Neural cell (in vitro differentiated cells): ENCODE results near the gene NLRP5. TPM values are rescaled to one million over a fixed set of nuclear protein-coding genes. Genes with fewer than 3 reads are reported as not detected.
"Not testable (repeated sequence)": the region's sequence is repeated elsewhere in the genome, so short reads cannot be mapped to it uniquely, and the experiment has no call there.

Experiments used
- H2AFZ ChIP-seq: fragments of 200-600, 300-800 bp; sonication (generic), shearing (Covaris generic); 2 replicates; pipeline ENCODE4 v1.6.0; 2014; ENCODE audit warnings: low read depth, mild to moderate bottlenecking, antibody characterized with exemption, low read length, moderate library complexity
- H3F3A ChIP-seq: fragments of 200-600 bp; shearing (Covaris generic); 2 replicates; pipeline ENCODE4 v1.6.1; 2016; ENCODE audit warnings: mild to moderate bottlenecking, moderate library complexity, mixed read lengths, antibody characterized with exemption, low read length; ENCODE audit not compliant: insufficient read depth, poor library complexity, severe bottlenecking
- H3K27ac ChIP-seq: fragments of 200-600, 300-800 bp; sonication (generic), shearing (Covaris generic); 2 replicates; pipeline ENCODE4 v1.5.1; 2014; ENCODE audit warnings: mild to moderate bottlenecking, low read length, moderate library complexity
- H3K27me3 ChIP-seq: fragments of 300-800, 200-600 bp; sonication (generic), shearing (Covaris generic); 2 replicates; pipeline ENCODE4 v1.6.0; 2014; ENCODE audit warnings: mild to moderate bottlenecking, low read depth, low read length, moderate library complexity; ENCODE audit not compliant: insufficient read depth
- H3K36me3 ChIP-seq: fragments of 300-800, 200-600 bp; sonication (generic), shearing (Covaris generic); 2 replicates; pipeline ENCODE4 v1.5.1; 2014; ENCODE audit warnings: mild to moderate bottlenecking, antibody characterized with exemption, low read length, moderate library complexity; ENCODE audit not compliant: insufficient read depth
- H3K4me2 ChIP-seq: fragments of 300-800, 200-600 bp; sonication (generic), shearing (Covaris generic); 2 replicates; pipeline ENCODE4 v1.6.0; 2014; ENCODE audit warnings: mild to moderate bottlenecking, low read length
- H3K4me3 ChIP-seq: fragments of 300-800, 200-600 bp; sonication (generic), shearing (Covaris generic); 2 replicates; pipeline ENCODE4 v1.5.1; 2014; ENCODE audit warnings: mild to moderate bottlenecking, low read length, moderate library complexity
- H3K79me2 ChIP-seq: fragments of 200-600 bp; shearing (Covaris generic); replicated peaks from 2 replicates; pipeline ENCODE4 v1.6.0; 2014; ENCODE audit warnings: mild to moderate bottlenecking, low read length, moderate library complexity; ENCODE audit not compliant: insufficient read depth
- H3K9ac ChIP-seq: fragments of 300-800, 200-600 bp; sonication (generic), shearing (Covaris generic); 2 replicates; pipeline ENCODE4 v1.6.1; 2016; ENCODE audit warnings: mild to moderate bottlenecking, low read length, mixed read lengths
- H3K9me2 ChIP-seq: fragments of 200-600 bp; shearing (Covaris generic); 2 replicates; pipeline ENCODE4 v1.6.1; 2016; ENCODE audit warnings: mild to moderate bottlenecking, low read length, mixed read lengths; ENCODE audit not compliant: insufficient read depth
- H3K9me3 ChIP-seq: fragments of 200-600, 300-800 bp; sonication (generic), shearing (Covaris generic); 2 replicates; pipeline ENCODE4 v1.6.1; 2016; ENCODE audit warnings: mild to moderate bottlenecking, mixed run types, low read length, moderate library complexity, mixed read lengths
- H4K20me1 ChIP-seq: fragments of 200-600 bp; shearing (Covaris generic); 2 replicates; pipeline ENCODE4 v1.6.1; 2016; ENCODE audit warnings: mild to moderate bottlenecking, mixed run types; ENCODE audit not compliant: insufficient read depth
- CTCF ChIP-seq: fragments of 450-650 bp; IDR thresholded peaks from 2 replicates; pipeline ENCODE4 v1.5.1; 2014; ENCODE audit warnings: antibody characterized with exemption, mild to moderate bottlenecking, moderate library complexity; ENCODE audit not compliant: poor library complexity, severe bottlenecking
- EP300 ChIP-seq: fragments of 450-650 bp; conservative IDR thresholded peaks from 2 replicates; pipeline ENCODE4 v1.6.1; 2014; ENCODE audit warnings: antibody characterized with exemption, mild to moderate bottlenecking, moderate library complexity; ENCODE audit not compliant: poor library complexity, severe bottlenecking
- EZH2 ChIP-seq: fragments of 200-600, 300-800 bp; shearing (Covaris generic), sonication (generic); IDR thresholded peaks from 2 replicates; pipeline ENCODE4 v1.6.1; 2014; ENCODE audit warnings: antibody characterized with exemption, low read length, borderline replicate concordance, mild to moderate bottlenecking; ENCODE audit not compliant: insufficient read depth, poor library complexity, severe bottlenecking
- MXI1 ChIP-seq: fragments of 450-650 bp; conservative IDR thresholded peaks from 2 replicates; pipeline ENCODE4 v1.6.1; 2014; ENCODE audit warnings: antibody characterized with exemption, mild to moderate bottlenecking; ENCODE audit not compliant: poor library complexity, severe bottlenecking
- POLR2AphosphoS5 ChIP-seq: IDR thresholded peaks from 2 replicates; pipeline ENCODE4 v1.6.1; 2012
- RAD21 ChIP-seq: fragments of 450-650 bp; conservative IDR thresholded peaks from 2 replicates; pipeline ENCODE4 v1.6.1; 2014; ENCODE audit warnings: antibody characterized with exemption, mild to moderate bottlenecking, moderate library complexity
- REST ChIP-seq: IDR thresholded peaks from 2 replicates; pipeline ENCODE4 v1.6.1; 2012; ENCODE audit warnings: borderline replicate concordance
- SMC3 ChIP-seq: fragments of 450-650 bp; conservative IDR thresholded peaks from 2 replicates; pipeline ENCODE4 v1.6.1; 2014; ENCODE audit warnings: antibody characterized with exemption, mild to moderate bottlenecking, moderate library complexity; ENCODE audit not compliant: poor library complexity
- TAF1 ChIP-seq: IDR thresholded peaks from 2 replicates; pipeline ENCODE4 v1.6.1; 2012; ENCODE audit warnings: low read depth
- polyA plus RNA-seq: library from polyadenylated mRNA; depleted of rRNA; stranded (reverse); fragments of >200 nt; gene quantifications from 2 replicates; pipeline ENCODE4 v1.2.3, GENCODE V29; 2014

NLRP5 gene
- polyA plus RNA-seq, 1 donor from 2014 or later, result not detected

GRCh38 chr19:56098237-56098636 lies 111.7 kb downstream of the NLRP5 start:
- not testable (repeated sequence) for H3K79me2 ChIP-seq, H3K27me3 ChIP-seq, H3K9me2 ChIP-seq, H3K9me3 ChIP-seq, H3K4me2 ChIP-seq, H3K4me3 ChIP-seq, H4K20me1 ChIP-seq, H2AFZ ChIP-seq, H3K27ac ChIP-seq, H3K9ac ChIP-seq, H3K36me3 ChIP-seq, H3F3A ChIP-seq

GRCh38 chr19:56098731-56099568 lies 112.4 kb downstream of the NLRP5 start:
- Histone ChIP-seq H3K9me3 (peaks cover 6% of the 10 kb centered on the region), H3K36me3 (peaks cover 4% of the 10 kb centered on the region), H4K20me1 (no peaks in the 10 kb centered on the region), H3K9me2 (no peaks in the 10 kb centered on the region), H3K9ac (no peak overlapping the region), H2AFZ (no peak overlapping the region), H3K4me3 (no peak overlapping the region), H3K4me2 (no peak overlapping the region), H3K79me2 (no peaks in the 10 kb centered on the region), H3F3A (no peaks in the 10 kb centered on the region), H3K27me3 (no peaks in the 10 kb centered on the region), H3K27ac (no peak overlapping the region)
- TF ChIP-seq POLR2AphosphoS5 (no peak), RAD21 (no peak), TAF1 (no peak), EZH2 (no peak), CTCF (no peak), MXI1 (no peak), REST (no peak), EP300 (no peak), SMC3 (no peak)
